Liver (tissue), 9 donors: ENCODE results near the gene MYBPHL. TPM values are rescaled to one million over a fixed set of nuclear protein-coding genes. Genes with fewer than 3 reads are reported as not detected.

ENCODE experiments used
- DNase-seq: peaks from one replicate; pipeline ENCODE4 v3.0.0-alpha.2; 2017; ENCODE audit warnings: low spot score
- H3K27ac ChIP-seq, 2 donors: one replicate each; pipeline ENCODE4 v1.7.0; 2013; ENCODE audit warnings: inconsistent platforms in 2 of 2, low read length in 2 of 2, control low read depth in 1 of 2, low read depth in 1 of 2, mild to moderate bottlenecking in 1 of 2
- H3K27me3 ChIP-seq, 4 donors: one replicate each; pipeline versions ENCODE4 v1.6.1 to v1.7.0; 2013; ENCODE audit warnings: low read length in 3 of 4, inconsistent platforms in 1 of 4, mild to moderate bottlenecking in 1 of 4, moderate library complexity in 1 of 4; ENCODE audit not compliant: control insufficient read depth in 4 of 4, insufficient read depth in 4 of 4
- H3K36me3 ChIP-seq, 4 donors: one replicate each; pipeline versions ENCODE4 v1.6.1 to v1.7.0; 2013; ENCODE audit warnings: low read length in 3 of 4, mild to moderate bottlenecking in 3 of 4, low read depth in 1 of 4, moderate library complexity in 1 of 4; ENCODE audit not compliant: control insufficient read depth in 4 of 4, insufficient read depth in 3 of 4
- H3K4me1 ChIP-seq, 4 donors: one replicate each; pipeline versions ENCODE4 v1.6.1 to v1.7.0; 2013; ENCODE audit warnings: low read length in 3 of 4, mild to moderate bottlenecking in 3 of 4, moderate library complexity in 1 of 4; ENCODE audit not compliant: control insufficient read depth in 4 of 4, insufficient read depth in 4 of 4
- H3K4me3 ChIP-seq, 3 donors: one replicate each; pipeline versions ENCODE4 v1.6.1 to v1.7.0; 2013; ENCODE audit warnings: low read length in 3 of 3, control low read depth in 1 of 3, low read depth in 1 of 3, mild to moderate bottlenecking in 1 of 3
- H3K9ac ChIP-seq, 2 donors: one replicate each; pipeline ENCODE4 v1.7.0; 2013; ENCODE audit warnings: low read length in 2 of 2, mild to moderate bottlenecking in 2 of 2, moderate library complexity in 2 of 2, control low read depth in 1 of 2, low read depth in 1 of 2
- H3K9me3 ChIP-seq, 4 donors: one replicate each; pipeline versions ENCODE4 v1.6.1 to v1.7.0; 2013; ENCODE audit warnings: low read length in 3 of 4; ENCODE audit not compliant: control insufficient read depth in 4 of 4
- ATF3 ChIP-seq: IDR thresholded peaks from 2 replicates; pipeline ENCODE4 v1.6.1; 2016; ENCODE audit warnings: antibody characterized with exemption
- EGR1 ChIP-seq, 2 donors: IDR thresholded peaks; 2 replicates each; pipeline ENCODE4 v1.6.1; 2016 to 2018; ENCODE audit warnings: antibody characterized with exemption in 2 of 2, low read depth in 2 of 2
- FOXA2 ChIP-seq: IDR thresholded peaks from 2 replicates; pipeline ENCODE4 v1.6.1; 2016; ENCODE audit warnings: antibody characterized with exemption
- GABPA ChIP-seq, 2 donors: IDR thresholded peaks in 1 of 2; conservative IDR thresholded peaks in 1 of 2; 2 replicates each; pipeline ENCODE4 v1.6.1; 2016; ENCODE audit warnings: antibody characterized with exemption in 2 of 2, mild to moderate bottlenecking in 1 of 2, moderate library complexity in 1 of 2
- HNF4A ChIP-seq, 2 donors: conservative IDR thresholded peaks; 2 replicates each; pipeline ENCODE4 v1.6.1; 2016; ENCODE audit warnings: antibody characterized with exemption in 2 of 2, mild to moderate bottlenecking in 2 of 2
- JUND ChIP-seq, 2 donors: IDR thresholded peaks; 2 replicates each; pipeline ENCODE4 v1.6.1; 2016; ENCODE audit warnings: antibody characterized with exemption in 2 of 2
- NR2F2 ChIP-seq: IDR thresholded peaks from 2 replicates; pipeline ENCODE4 v1.6.1; 2016; ENCODE audit warnings: antibody characterized with exemption
- RAD21 ChIP-seq, 2 donors: IDR thresholded peaks; 2 replicates each; pipeline ENCODE4 v1.6.1; 2016; ENCODE audit warnings: antibody characterized with exemption in 2 of 2, mild to moderate bottlenecking in 2 of 2
- RXRA ChIP-seq, 2 donors: IDR thresholded peaks; 2 replicates each; pipeline ENCODE4 v1.6.1; 2017 to 2018; ENCODE audit warnings: antibody characterized with exemption in 2 of 2, mild to moderate bottlenecking in 1 of 2
- SP1 ChIP-seq: IDR thresholded peaks from 2 replicates; pipeline ENCODE4 v1.6.1; 2018; ENCODE audit warnings: antibody characterized with exemption, mild to moderate bottlenecking
- TAF1 ChIP-seq: conservative IDR thresholded peaks from 2 replicates; pipeline ENCODE4 v1.6.1; 2016; ENCODE audit warnings: antibody characterized with exemption, mild to moderate bottlenecking
- YY1 ChIP-seq: IDR thresholded peaks from 2 replicates; pipeline ENCODE4 v1.6.1; 2016; ENCODE audit warnings: antibody characterized with exemption, mild to moderate bottlenecking
- WGBS: extraction: QIAGEN DNeasy Blood & Tissue Kit; methylation state at CpG from one replicate; pipeline ENCODE4 v1.1.7; 2013; 5-methylcytosine and 5-hydroxymethylcytosine counted together
- polyA plus RNA-seq, 2 donors: library from polyadenylated mRNA; stranded (reverse) in 1 of 2; unstranded in 1 of 2; fragments of 200-250 nt in 1 of 2; fragments of >200 nt in 1 of 2; fragmentation: Nextera tagmentation in 1 of 2; extraction: Ambion mirVana in 1 of 2; gene quantifications; one replicate each; pipeline versions ENCODE4 v1.2.1 to v1.2.3, GENCODE V29; 2013 to 2015
- total RNA-seq, 2 donors: library from RNA; depleted of rRNA; stranded (reverse); fragments of >200 nt; gene quantifications; one replicate each; pipeline ENCODE4 v1.2.3, GENCODE V29; 2014
- TF ChIP-seq, protein P1 (sequence below): IDR thresholded peaks from 2 replicates; pipeline ENCODE4 v1.6.1; 2016; ENCODE audit warnings: antibody characterized with exemption, mild to moderate bottlenecking
- donor health status: healthy.
- donor health status: healthy.
- donor health status: healthy.
- donor health status: healthy.
- donor health status: healthy.

Gene MYBPHL
- total and polyA plus RNA-seq, 4 donors: not detected

- Histone ChIP-seq H3K36me3 (no peaks in the 10 kb centered on the region), H3K9me3 (no peaks in the 10 kb centered on the region), H3K9ac (no peak overlapping the region), H3K27me3 (no peaks in the 10 kb centered on the region), H3K4me1 (peaks cover 0 to 3% (median 0%) of the 10 kb centered on the region in 4 donors), H3K4me3 (no peak overlapping the region), H3K27ac (no peak overlapping the region)
- 81% methylated on average over 20 of the region's 20 CpGs for WGBS
- no peak for DNase-seq
- no peak for TF ChIP-seq YY1
- TF ChIP-seq GABPA (IDR thresholded peaks at IDR 0.05 in 1 of 2, conservative IDR thresholded peaks at IDR 0.05 in 1 of 2): no peak
- TF ChIP-seq RAD21 (IDR thresholded peaks at IDR 0.05): no peak
- no peak for TF ChIP-seq SP1
- no peak for TF ChIP-seq NR2F2
- no peak for TF ChIP-seq TAF1
- TF ChIP-seq HNF4A (conservative IDR thresholded peaks at IDR 0.05): no peak
- TF ChIP-seq EGR1 (IDR thresholded peaks at IDR 0.05; ENCODE audit: low read depth in 2 of 2): no peak
- TF ChIP-seq ATF3: no peak
- TF ChIP-seq JUND (IDR thresholded peaks at IDR 0.05): no peak
- TF ChIP-seq, protein P1, sequence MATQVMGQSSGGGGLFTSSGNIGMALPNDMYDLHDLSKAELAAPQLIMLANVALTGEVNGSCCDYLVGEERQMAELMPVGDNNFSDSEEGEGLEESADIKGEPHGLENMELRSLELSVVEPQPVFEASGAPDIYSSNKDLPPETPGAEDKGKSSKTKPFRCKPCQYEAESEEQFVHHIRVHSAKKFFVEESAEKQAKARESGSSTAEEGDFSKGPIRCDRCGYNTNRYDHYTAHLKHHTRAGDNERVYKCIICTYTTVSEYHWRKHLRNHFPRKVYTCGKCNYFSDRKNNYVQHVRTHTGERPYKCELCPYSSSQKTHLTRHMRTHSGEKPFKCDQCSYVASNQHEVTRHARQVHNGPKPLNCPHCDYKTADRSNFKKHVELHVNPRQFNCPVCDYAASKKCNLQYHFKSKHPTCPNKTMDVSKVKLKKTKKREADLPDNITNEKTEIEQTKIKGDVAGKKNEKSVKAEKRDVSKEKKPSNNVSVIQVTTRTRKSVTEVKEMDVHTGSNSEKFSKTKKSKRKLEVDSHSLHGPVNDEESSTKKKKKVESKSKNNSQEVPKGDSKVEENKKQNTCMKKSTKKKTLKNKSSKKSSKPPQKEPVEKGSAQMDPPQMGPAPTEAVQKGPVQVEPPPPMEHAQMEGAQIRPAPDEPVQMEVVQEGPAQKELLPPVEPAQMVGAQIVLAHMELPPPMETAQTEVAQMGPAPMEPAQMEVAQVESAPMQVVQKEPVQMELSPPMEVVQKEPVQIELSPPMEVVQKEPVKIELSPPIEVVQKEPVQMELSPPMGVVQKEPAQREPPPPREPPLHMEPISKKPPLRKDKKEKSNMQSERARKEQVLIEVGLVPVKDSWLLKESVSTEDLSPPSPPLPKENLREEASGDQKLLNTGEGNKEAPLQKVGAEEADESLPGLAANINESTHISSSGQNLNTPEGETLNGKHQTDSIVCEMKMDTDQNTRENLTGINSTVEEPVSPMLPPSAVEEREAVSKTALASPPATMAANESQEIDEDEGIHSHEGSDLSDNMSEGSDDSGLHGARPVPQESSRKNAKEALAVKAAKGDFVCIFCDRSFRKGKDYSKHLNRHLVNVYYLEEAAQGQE: no peak
- no peak for TF ChIP-seq RXRA (IDR thresholded peaks at IDR 0.05)
- TF ChIP-seq FOXA2: no peak
Measured at GRCh38 chr1:109299558-109300343, 7.1 kb downstream of the MYBPHL start.

- H3K27me3 ChIP-seq: no peaks in the 10 kb centered on the region
- WGBS: 53% methylated on average over 11 of the region's 11 CpGs
- DNase-seq: no peak
- H3K9ac ChIP-seq: no peak overlapping the region
- peaks cover 0 to 3% (median 0%) of the 10 kb centered on the region in 4 donors for H3K4me1 ChIP-seq
- no peak overlapping the region for H3K27ac ChIP-seq
- no peaks in the 10 kb centered on the region for H3K9me3 ChIP-seq
- TF ChIP-seq EGR1 (IDR thresholded peaks at IDR 0.05; ENCODE audit: low read depth in 2 of 2) (peak; percentile 38 to 56), RXRA (IDR thresholded peaks at IDR 0.05) (no peak)
- H3K36me3 ChIP-seq: no peaks in the 10 kb centered on the region
- H3K4me3 ChIP-seq: no peak overlapping the region
Measured at GRCh38 chr1:109298666-109299557, 7.9 kb downstream of the MYBPHL start.
